NCI-H2029 treated with DMSO at 0.1 percent for 48 hours (cell line): ENCODE data around the gene MAPK8IP1.

Experiments used
- DNase-seq: peaks from one replicate; lab custom pipeline; 2025; lab: John Stamatoyannopoulos, UW

Gene MAPK8IP1

GRCh38 chr11:45909594-45910475 lies 24.4 kb downstream of the MAPK8IP1 start:
- DNase-seq, result no peak

- no peak for DNase-seq
These were observed 25.2 kb downstream of the MAPK8IP1 start for GRCh38 chr11:45910623-45911022.

GRCh38 chr11:45913514-45913913 lies 28.1 kb downstream of the MAPK8IP1 start:
- no peak for DNase-seq

GRCh38 chr11:45913942-45914635 lies 28.6 kb downstream of the MAPK8IP1 start:
- no peak for DNase-seq

GRCh38 chr11:45915446-45915845 lies 30.0 kb downstream of the MAPK8IP1 start:
- DNase-seq, result no peak

GRCh38 chr11:45917286-45917622 lies 31.8 kb downstream of the MAPK8IP1 start:
- DNase-seq, result no peak

- DNase-seq, result peak; percentile 97
These were observed 32.3 kb downstream of the MAPK8IP1 start, which contains the start of gene PEX16 for GRCh38 chr11:45917623-45918330. TSS of gene PEX16 (minus strand) at chr11:45917877. CDS start at chr11:45917811, 66 bp downstream.

GRCh38 chr11:45918331-45918941 lies 33.0 kb downstream of the MAPK8IP1 start:
- peak; percentile 53 for DNase-seq

- no peak for DNase-seq
These were observed 33.7 kb downstream of the MAPK8IP1 start for GRCh38 chr11:45918962-45919675.

GRCh38 chr11:45919806-45920530 lies 34.5 kb downstream of the MAPK8IP1 start:
- DNase-seq, result no peak

- no peak for DNase-seq
These were observed 35.4 kb downstream of the MAPK8IP1 start for GRCh38 chr11:45920531-45921477.

GRCh38 chr11:45921561-45922424 lies 36.3 kb downstream of the MAPK8IP1 start:
- peak; percentile 79 for DNase-seq

GRCh38 chr11:45922425-45923082 lies 37.1 kb downstream of the MAPK8IP1 start, which contains the start of gene LARGE2:
TSS of gene LARGE2 (plus strand) at chr11:45922656. CDS start at chr11:45922883, 227 bp downstream.
- DNase-seq, result no peak

- no peak for DNase-seq
These were observed 38.8 kb downstream of the MAPK8IP1 start for GRCh38 chr11:45924036-45924915.

- DNase-seq, result no peak
These were observed 39.5 kb downstream of the MAPK8IP1 start for GRCh38 chr11:45924927-45925326.

GRCh38 chr11:45925550-45925949 lies 40.1 kb downstream of the MAPK8IP1 start:
- DNase-seq, result no peak

GRCh38 chr11:45926001-45926401 lies 40.5 kb downstream of the MAPK8IP1 start:
- DNase-seq, result no peak
